Measurements from ENCODE around the gene TFAP2D.

The TFAP2D gene

GRCh38 chr6:50819904-50820868 is 106.9 kb downstream of the TFAP2D start:
- DNase-seq: no peak

- no peak for DNase-seq
Measured at GRCh38 chr6:50820869-50821264, 107.5 kb downstream of the TFAP2D start.

GRCh38 chr6:50821441-50822077 is 108.2 kb downstream of the TFAP2D start:
- no peak for DNase-seq

GRCh38 chr6:50822078-50822476 is 108.8 kb downstream of the TFAP2D start:
- no peak for DNase-seq
